Parathyroid adenoma (tissue), 2 donors: ENCODE measurements around the gene FAT2.

Source experiments
- H2AFZ ChIP-seq: fragments of 300-600 bp; sonication (generic); one replicate; pipeline ENCODE4 v1.7.0; 2017; ENCODE audit warnings: antibody characterized with exemption, mild to moderate bottlenecking
- H3K27ac ChIP-seq: fragments of 300-600 bp; sonication (generic); one replicate; pipeline ENCODE4 v1.7.0; 2017
- H3K27me3 ChIP-seq: fragments of 300-600 bp; sonication (generic); one replicate; pipeline ENCODE4 v1.7.0; 2017; ENCODE audit warnings: low read length; ENCODE audit not compliant: control insufficient read depth, insufficient read depth
- H3K36me3 ChIP-seq: fragments of 300-600 bp; sonication (generic); one replicate; pipeline ENCODE4 v1.7.0; 2017; ENCODE audit warnings: low read length; ENCODE audit not compliant: control insufficient read depth, insufficient read depth
- H3K4me1 ChIP-seq: fragments of 300-600 bp; sonication (generic); one replicate; pipeline ENCODE4 v1.7.0; 2017; ENCODE audit warnings: control low read depth
- H3K4me2 ChIP-seq: fragments of 300-600 bp; sonication (generic); one replicate; pipeline ENCODE4 v1.7.0; 2017; ENCODE audit warnings: low read length
- H3K4me3 ChIP-seq: fragments of 300-600 bp; sonication (generic); one replicate; pipeline ENCODE4 v1.7.0; 2017; ENCODE audit warnings: low read depth, low read length
- H3K79me2 ChIP-seq: fragments of 300-600 bp; sonication (generic); one replicate; pipeline ENCODE4 v1.7.0; 2017; ENCODE audit warnings: control low read depth
- H3K9ac ChIP-seq: fragments of 300-600 bp; sonication (generic); one replicate; pipeline ENCODE4 v1.7.0; 2017; ENCODE audit warnings: mild to moderate bottlenecking
- H3K9me3 ChIP-seq: fragments of 300-600 bp; sonication (generic); one replicate; pipeline ENCODE4 v1.7.0; 2017; ENCODE audit warnings: low read length; ENCODE audit not compliant: control insufficient read depth
- TF ChIP-seq, protein P1 (sequence below): fragments of 300-600 bp; sonication (generic); IDR thresholded peaks from one replicate; pipeline ENCODE4 v1.7.0; 2017; ENCODE audit warnings: antibody characterized with exemption, mild to moderate bottlenecking
- donor health status: primary hyperparathyroidism.

Gene FAT2

DNA sequence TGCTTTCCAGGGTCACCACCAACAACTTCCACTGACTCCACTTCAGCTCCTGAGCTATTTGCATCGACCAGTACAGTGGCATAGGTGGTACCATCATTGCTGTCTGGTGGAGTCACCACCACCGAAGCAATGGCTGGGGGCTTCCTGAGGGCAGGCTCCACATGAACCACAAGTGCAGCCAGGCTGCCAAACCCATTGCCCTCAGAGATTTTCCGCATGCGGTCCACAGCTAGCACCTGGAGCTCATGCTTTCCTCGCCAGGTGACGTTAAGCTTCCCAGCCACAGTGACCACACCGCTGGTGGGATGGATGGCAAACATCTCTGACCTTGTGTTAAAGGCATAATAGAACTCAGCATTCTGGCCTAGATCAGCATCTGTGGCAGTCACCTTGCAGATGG lies 23.1 kb downstream of the FAT2 start:
- no peaks in the 10 kb centered on the region for H3K36me3 ChIP-seq
- TF ChIP-seq, protein P1, sequence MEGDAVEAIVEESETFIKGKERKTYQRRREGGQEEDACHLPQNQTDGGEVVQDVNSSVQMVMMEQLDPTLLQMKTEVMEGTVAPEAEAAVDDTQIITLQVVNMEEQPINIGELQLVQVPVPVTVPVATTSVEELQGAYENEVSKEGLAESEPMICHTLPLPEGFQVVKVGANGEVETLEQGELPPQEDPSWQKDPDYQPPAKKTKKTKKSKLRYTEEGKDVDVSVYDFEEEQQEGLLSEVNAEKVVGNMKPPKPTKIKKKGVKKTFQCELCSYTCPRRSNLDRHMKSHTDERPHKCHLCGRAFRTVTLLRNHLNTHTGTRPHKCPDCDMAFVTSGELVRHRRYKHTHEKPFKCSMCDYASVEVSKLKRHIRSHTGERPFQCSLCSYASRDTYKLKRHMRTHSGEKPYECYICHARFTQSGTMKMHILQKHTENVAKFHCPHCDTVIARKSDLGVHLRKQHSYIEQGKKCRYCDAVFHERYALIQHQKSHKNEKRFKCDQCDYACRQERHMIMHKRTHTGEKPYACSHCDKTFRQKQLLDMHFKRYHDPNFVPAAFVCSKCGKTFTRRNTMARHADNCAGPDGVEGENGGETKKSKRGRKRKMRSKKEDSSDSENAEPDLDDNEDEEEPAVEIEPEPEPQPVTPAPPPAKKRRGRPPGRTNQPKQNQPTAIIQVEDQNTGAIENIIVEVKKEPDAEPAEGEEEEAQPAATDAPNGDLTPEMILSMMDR, result no peak
- no peak overlapping the region for H3K27ac ChIP-seq
- no peak overlapping the region for H3K9ac ChIP-seq
- H3K4me2 ChIP-seq, result no peak overlapping the region
- no peaks in the 10 kb centered on the region for H3K27me3 ChIP-seq
- peaks cover 28% of the 10 kb centered on the region for H3K4me1 ChIP-seq
- H3K79me2 ChIP-seq, result peaks cover 4% of the 10 kb centered on the region
- no peaks in the 10 kb centered on the region for H3K9me3 ChIP-seq
- no peak overlapping the region for H3K4me3 ChIP-seq
- no peak overlapping the region for H2AFZ ChIP-seq

DNA sequence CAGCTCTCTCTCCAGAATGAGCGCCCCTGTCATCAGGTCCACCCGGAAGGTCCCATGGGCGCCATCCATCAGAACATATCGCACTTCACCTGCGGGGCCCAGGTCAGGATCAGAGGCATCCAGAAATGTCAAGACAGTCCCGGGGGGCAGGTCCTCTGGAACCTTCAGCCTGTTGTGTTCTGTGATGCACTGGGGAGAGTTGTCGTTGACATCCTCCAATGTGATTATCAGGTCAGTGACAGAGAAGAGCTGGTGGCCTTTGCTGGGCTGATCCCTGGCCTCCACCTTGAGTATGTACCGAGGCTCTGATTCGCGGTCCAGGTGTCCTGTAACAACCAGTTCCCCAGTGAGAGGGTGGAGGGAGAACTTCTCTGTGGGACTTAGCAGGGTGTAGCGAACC lies 25.2 kb downstream of the FAT2 start:
- H3K27ac ChIP-seq, result no peak overlapping the region

DNA sequence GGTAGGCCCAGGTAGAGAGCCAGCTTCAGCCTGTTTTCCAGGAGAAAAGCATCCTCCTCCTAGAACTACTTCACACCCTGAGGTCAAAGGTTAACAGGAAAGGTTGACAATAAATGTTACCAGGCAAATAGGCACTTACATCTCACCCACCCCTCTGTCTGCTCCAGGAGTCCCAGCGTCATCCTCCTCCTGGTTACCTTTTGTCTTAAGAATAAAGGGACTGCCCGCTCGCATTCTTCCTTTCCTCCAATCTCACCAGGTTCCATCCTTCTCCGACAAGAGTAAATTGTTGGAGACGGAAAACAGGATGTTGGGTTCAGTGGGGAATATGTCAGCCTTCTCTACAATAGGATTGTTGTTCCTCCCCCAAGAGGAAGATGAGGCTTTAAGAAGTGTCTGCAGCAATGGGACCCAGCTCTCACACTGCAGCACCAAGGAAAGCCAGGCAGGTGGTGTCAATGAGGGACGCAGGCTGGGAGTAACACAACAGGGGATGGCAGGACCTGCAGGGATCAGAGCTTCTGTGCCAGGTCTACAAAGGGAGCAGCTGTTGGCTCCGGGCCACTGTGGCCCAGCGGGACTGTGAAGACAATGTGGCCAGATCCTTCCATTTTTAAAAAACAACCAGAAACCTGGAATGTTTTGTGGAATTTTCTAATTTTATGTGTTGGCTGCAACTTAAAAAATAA lies 29.0 kb downstream of the FAT2 start:
- peaks cover 4% of the 10 kb centered on the region for H3K79me2 ChIP-seq
- TF ChIP-seq, protein P1, result no peak

More for the DNA sequence above, 25.2 kb downstream of the FAT2 start:
- TF ChIP-seq, protein P1, result no peak
- H3K36me3 ChIP-seq, result no peaks in the 10 kb centered on the region
- no peaks in the 10 kb centered on the region for H3K9me3 ChIP-seq
- H3K27me3 ChIP-seq, result no peaks in the 10 kb centered on the region
- no peak overlapping the region for H3K4me2 ChIP-seq
- H3K9ac ChIP-seq, result no peak overlapping the region
- H3K4me3 ChIP-seq, result no peak overlapping the region
- no peak overlapping the region for H2AFZ ChIP-seq
- peaks cover 4% of the 10 kb centered on the region for H3K79me2 ChIP-seq
- H3K4me1 ChIP-seq, result peaks cover 20% of the 10 kb centered on the region

DNA sequence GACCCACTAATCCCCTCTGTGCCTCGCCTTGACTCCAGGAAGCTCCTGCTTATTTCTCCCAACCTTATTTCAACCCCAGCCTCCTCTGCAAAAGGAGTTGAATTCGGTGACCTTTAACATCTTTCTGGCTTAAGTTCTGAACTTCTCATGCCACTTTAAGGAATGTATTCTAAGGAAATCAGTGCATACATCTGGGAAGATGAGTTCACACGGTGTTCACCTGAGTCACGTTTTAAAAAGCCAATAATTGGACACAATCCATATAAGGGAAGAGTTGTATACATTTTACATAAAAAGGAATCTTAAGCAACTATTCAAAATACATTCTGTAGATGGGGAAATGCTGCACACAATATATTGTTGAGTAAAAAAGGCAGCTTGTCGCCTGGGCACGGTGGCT lies 33.2 kb downstream of the FAT2 start:
- no peak overlapping the region for H3K4me2 ChIP-seq
- no peak overlapping the region for H3K27ac ChIP-seq
- no peaks in the 10 kb centered on the region for H3K4me1 ChIP-seq
- no peaks in the 10 kb centered on the region for H3K27me3 ChIP-seq
- H3K9ac ChIP-seq, result no peak overlapping the region
- H3K4me3 ChIP-seq, result no peak overlapping the region
- no peaks in the 10 kb centered on the region for H3K9me3 ChIP-seq
- TF ChIP-seq, protein P1, result no peak
- no peak overlapping the region for H2AFZ ChIP-seq
- H3K79me2 ChIP-seq, result no peaks in the 10 kb centered on the region
- no peaks in the 10 kb centered on the region for H3K36me3 ChIP-seq

More for the DNA sequence above, 29.0 kb downstream of the FAT2 start:
- no peak overlapping the region for H3K4me2 ChIP-seq
- H3K9me3 ChIP-seq, result no peaks in the 10 kb centered on the region
- no peak overlapping the region for H2AFZ ChIP-seq
- H3K9ac ChIP-seq, result no peak overlapping the region
- H3K36me3 ChIP-seq, result no peaks in the 10 kb centered on the region
- no peak overlapping the region for H3K4me3 ChIP-seq
- H3K27me3 ChIP-seq, result no peaks in the 10 kb centered on the region
- no peak overlapping the region for H3K27ac ChIP-seq
- H3K4me1 ChIP-seq, result no peaks in the 10 kb centered on the region

DNA sequence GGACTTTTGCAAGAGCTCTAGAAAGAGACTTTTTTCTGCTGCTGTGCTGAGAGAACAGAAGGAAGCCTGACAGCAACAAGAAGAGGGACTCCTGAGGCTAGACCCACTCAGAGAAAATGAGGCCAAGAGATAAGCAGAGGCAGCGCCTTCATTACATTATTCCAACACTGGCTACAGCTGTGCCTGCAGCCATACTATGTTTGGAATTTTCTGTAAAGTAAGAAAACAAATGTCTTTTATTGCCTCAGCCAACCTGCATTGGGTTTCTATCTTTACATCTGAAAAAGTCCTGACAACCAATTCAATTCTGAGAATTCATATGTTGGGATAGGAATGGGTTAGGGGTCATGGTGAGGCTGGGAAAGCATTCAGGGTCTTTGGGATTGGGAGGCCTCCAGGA lies 33.7 kb downstream of the FAT2 start:
- Histone ChIP-seq H3K27ac (no peak overlapping the region), H3K9me3 (no peaks in the 10 kb centered on the region), H3K27me3 (no peaks in the 10 kb centered on the region), H3K4me1 (no peaks in the 10 kb centered on the region), H3K79me2 (no peaks in the 10 kb centered on the region), H3K36me3 (no peaks in the 10 kb centered on the region), H3K9ac (no peak overlapping the region), H3K4me2 (no peak overlapping the region), H2AFZ (no peak overlapping the region), H3K4me3 (no peak overlapping the region)
- TF ChIP-seq, protein P1, result no peak
